Esophagus squamous epithelium (tissue), 4 donors: ENCODE data around the gene PLCB3.

Source experiments
- CTCF ChIP-seq, 6 experiments: fragments of 450-650 bp in 4 of 6; fragments of 200-600 bp in 2 of 6; sonication (generic) in 2 of 6; IDR thresholded peaks; one replicate each; pipeline ENCODE4 v1.5.1; 2016 to 2019; ENCODE audit warnings: antibody characterized with exemption in 6 of 6, mild to moderate bottlenecking in 4 of 6, moderate library complexity in 4 of 6
- POLR2A ChIP-seq, 4 donors: fragments of 450-650 bp; IDR thresholded peaks; one replicate each; pipeline ENCODE4 v1.6.1; 2017; ENCODE audit warnings: antibody characterized with exemption in 4 of 4, mild to moderate bottlenecking in 4 of 4, moderate library complexity in 3 of 4

DNA sequence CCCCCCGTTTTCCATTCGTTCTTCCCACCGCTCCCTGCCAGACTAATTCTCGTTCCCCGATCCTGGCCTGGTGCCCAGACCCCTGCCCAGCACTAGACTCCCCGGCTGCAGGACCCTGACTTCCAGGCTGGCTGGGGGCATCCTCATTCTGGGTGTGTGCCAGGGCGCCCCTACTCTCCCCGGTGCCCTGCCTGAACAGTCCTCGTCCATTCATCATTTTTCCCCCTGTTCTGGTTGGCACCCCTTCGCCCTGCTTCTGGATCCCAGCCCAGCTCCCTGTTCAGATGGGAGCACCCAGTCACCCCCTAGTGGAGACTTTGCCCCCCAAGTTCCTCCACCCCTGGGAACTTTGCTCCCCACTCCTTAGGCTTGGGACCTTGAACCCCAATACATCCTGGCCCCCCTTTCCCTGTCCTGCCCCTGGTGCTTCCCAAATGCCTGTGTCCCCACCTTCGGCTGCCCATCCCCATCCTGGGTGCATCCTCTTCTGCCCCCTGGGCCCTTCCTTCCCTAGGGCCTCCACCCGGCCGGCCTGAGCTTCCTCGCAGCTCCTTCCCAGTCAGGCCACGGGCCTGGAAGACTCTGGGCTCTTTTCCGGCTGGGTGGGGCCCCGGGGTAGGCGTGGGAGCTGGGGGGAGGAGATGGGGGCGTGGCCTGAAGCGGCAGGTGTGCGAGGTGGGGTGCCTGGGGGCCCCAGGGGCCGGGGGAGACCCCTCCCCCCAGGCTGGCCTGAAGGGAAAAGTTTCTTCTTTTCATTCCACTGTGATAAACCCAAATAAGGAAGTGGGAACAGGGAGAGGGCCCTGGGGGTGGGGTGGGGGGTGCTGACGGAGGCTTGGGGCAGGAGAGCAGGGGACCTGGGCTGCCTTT is 908 bp downstream of the PLCB3 start:
- peak in 5 of 6 experiments; percentile 10 to 42 (median 17) for TF ChIP-seq CTCF (IDR thresholded peaks at IDR 0.05)
- peak in 1 of 4 donors; percentile 50 for TF ChIP-seq POLR2A (IDR thresholded peaks at IDR 0.05)
